HG03575 (cell line): ENCODE data around the gene ADD1.

ENCODE experiments used
- ATAC-seq: cut with Tn5 transposase; IDR thresholded peaks from one replicate; pipeline ENCODE4 v1.9.1; 2021; ENCODE audit not compliant: unreplicated experiment, insufficient number of reproducible peaks, low FRiP score; ENCODE audit errors: extremely low read depth

ADD1 gene

GRCh38 chr4:2965262-2965661 is 121.6 kb downstream of the ADD1 start:
- no peak for ATAC-seq

DNA sequence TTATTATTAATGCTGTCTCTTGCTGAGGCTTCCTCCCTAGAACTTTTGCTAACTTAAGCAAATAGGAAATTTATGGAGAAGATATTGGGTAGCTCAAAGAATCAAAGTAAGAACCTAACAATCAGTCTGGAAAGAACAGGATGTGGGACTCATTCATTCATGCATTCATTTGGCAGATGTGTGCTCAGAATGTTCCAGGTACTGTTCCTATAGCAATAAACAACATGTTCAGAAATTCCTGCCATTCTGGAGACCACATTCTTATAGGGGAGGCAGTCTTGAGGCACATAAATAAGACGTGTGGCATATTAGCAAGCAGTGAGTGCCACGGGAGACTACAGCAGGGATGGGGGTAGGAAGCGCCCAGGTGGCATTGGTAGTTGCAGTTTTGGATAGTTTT is 124.7 kb downstream of the ADD1 start:
- no peak for ATAC-seq

DNA sequence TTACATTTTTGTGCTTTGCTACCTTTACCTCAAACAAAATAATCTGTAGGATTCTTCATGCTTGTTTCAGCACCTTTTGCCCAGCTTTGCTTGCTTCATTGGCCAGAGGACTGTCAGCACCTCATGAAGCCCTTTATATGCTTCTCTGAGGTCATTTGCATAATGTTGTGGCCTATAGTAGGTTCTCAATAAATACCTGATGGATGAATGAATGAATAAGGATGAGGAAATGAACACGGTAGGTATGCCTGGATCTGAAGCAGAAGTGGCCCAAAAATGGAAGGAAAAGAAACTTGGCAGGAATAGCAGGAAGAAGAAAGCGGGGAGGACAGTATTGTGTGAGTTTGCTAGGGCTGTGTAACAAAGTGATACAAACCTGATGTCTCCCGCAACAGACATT is 127.6 kb downstream of the ADD1 start:
- no peak for ATAC-seq

GRCh38 chr4:2977211-2978088 is 133.8 kb downstream of the ADD1 start:
- no peak for ATAC-seq
